Middle frontal gyrus (tissue), 1 donor: ENCODE data around the gene RASAL2.
"Not testable (repeated sequence)": the region's sequence is repeated elsewhere in the genome, so short reads cannot be mapped to it uniquely, and the experiment has no call there.

Source experiments
- DNase-seq: peaks from one replicate; pipeline ENCODE4 v3.0.0-alpha.2; 2015; ENCODE audit warnings: low spot score; ENCODE audit errors: extremely low spot score

RASAL2 gene

GRCh38 chr1:178118524-178118923, 24.6 kb downstream of the RASAL2 start:
- no peak for DNase-seq

- no peak for DNase-seq
Measured at GRCh38 chr1:178119628-178120027, 25.7 kb downstream of the RASAL2 start.

GRCh38 chr1:178120088-178120487, 26.2 kb downstream of the RASAL2 start:
- no peak for DNase-seq

- not testable (repeated sequence) for DNase-seq
Measured at GRCh38 chr1:178120520-178121052, 26.7 kb downstream of the RASAL2 start.

GRCh38 chr1:178121883-178122282, 28.0 kb downstream of the RASAL2 start:
- no peak for DNase-seq

- no peak for DNase-seq
Measured at GRCh38 chr1:178122283-178122682, 28.4 kb downstream of the RASAL2 start.

GRCh38 chr1:178124115-178124514, 30.2 kb downstream of the RASAL2 start:
- DNase-seq: no peak

GRCh38 chr1:178126261-178126660, 32.4 kb downstream of the RASAL2 start:
- no peak for DNase-seq

GRCh38 chr1:178126741-178127185, 32.9 kb downstream of the RASAL2 start:
- no peak for DNase-seq

GRCh38 chr1:178127482-178128191, 33.7 kb downstream of the RASAL2 start:
- DNase-seq: no peak

- DNase-seq: no peak
Measured at GRCh38 chr1:178133239-178133989, 39.5 kb downstream of the RASAL2 start.

GRCh38 chr1:178134061-178134460, 40.2 kb downstream of the RASAL2 start:
- DNase-seq: no peak

GRCh38 chr1:178137238-178137637, 43.3 kb downstream of the RASAL2 start:
- peak; percentile 40 for DNase-seq

- DNase-seq: no peak
Measured at GRCh38 chr1:178142806-178143205, 48.9 kb downstream of the RASAL2 start.

GRCh38 chr1:178143730-178144690, 50.1 kb downstream of the RASAL2 start:
- no peak for DNase-seq

- no peak for DNase-seq
Measured at GRCh38 chr1:178145605-178146004, 51.7 kb downstream of the RASAL2 start.

- no peak for DNase-seq
Measured at GRCh38 chr1:178146436-178146835, 52.5 kb downstream of the RASAL2 start.

- no peak for DNase-seq
Measured at GRCh38 chr1:178150610-178151009, 56.7 kb downstream of the RASAL2 start.

- no peak for DNase-seq
Measured at GRCh38 chr1:178151831-178152230, 57.9 kb downstream of the RASAL2 start.

GRCh38 chr1:178155481-178156255, 61.8 kb downstream of the RASAL2 start:
- no peak for DNase-seq
